Left cardiac atrium (tissue), 4 donors: Measurements from ENCODE around the gene PDK1. TPM values are rescaled to one million over a fixed set of nuclear protein-coding genes. Genes with fewer than 3 reads are reported as not detected.
A peak's percentile ranks its signal among the peaks of the same experiment; 100 is the strongest.
"Not testable (repeated sequence)": the region's sequence is repeated elsewhere in the genome, so short reads cannot be mapped to it uniquely, and the experiment has no call there.

Experiments used
- ATAC-seq, 2 donors: fragments of 200-7000 bp; cut with Tn5 transposase; one replicate each; pipeline ENCODE4 v1.9.1; 2020; ENCODE audit warnings: mild to moderate bottlenecking in 2 of 2, moderate library complexity in 2 of 2
- DNase-seq: peaks from one replicate; pipeline ENCODE4 v3.0.0-alpha.2; 2020
- intact Hi-C, 2 donors: fragments of 100-400 bp; cut with DNase I; formaldehyde crosslinking; loops; one replicate each; pipeline versions ENCODE4 v1.14.1 to v1.15.1; 2022 to 2023
- total RNA-seq, 2 donors: library from RNA; stranded (reverse); fragmentation: NEBNext Ultra II Directional; extraction: Animal tissue kit (Norgen Biotek cat#: 25700); gene quantifications; one replicate each; pipeline ENCODE4 v1.2.1, GENCODE V29; 2021
- donor health status: DM: no; HTN: yes; CAD: no.
- donor health status: DM: no; HTN: yes; CAD: no; lungs with severe emphysema.
- donor health status: DM: yes; HTN: yes; CAD: no.
- donor health status: Dilated cardiomyopathy.

The PDK1 gene
- total RNA-seq, 2 donors from 2014 or later, result 24.9 to 48.4 TPM

GRCh38 chr2:172587231-172587630, 31.3 kb downstream of the PDK1 start:
- ATAC-seq, intact Hi-C loops, DNase-seq: not testable (repeated sequence)

DNA sequence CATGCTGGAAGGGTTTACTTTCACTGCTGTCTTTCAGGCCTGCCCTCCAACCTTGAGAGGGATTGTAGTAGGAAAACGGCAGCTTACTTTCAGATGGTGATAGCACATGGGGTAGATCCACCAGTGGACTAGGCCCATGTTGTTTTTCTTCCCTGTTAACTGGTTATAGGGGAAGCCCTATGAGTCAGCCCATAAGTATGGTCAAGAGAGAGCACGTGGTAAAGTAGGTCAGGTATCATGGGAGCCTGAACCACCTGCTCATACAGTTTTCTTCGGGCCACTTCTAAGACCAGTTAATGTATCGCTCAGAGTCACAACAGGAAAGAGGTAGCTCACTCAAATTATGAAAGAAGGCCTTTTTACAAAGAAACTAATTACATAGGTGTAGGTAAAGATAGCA, 33.0 kb downstream of the PDK1 start:
- intact Hi-C loops, result no loop called here
- DNase-seq, result no peak
- ATAC-seq, result no peak

DNA sequence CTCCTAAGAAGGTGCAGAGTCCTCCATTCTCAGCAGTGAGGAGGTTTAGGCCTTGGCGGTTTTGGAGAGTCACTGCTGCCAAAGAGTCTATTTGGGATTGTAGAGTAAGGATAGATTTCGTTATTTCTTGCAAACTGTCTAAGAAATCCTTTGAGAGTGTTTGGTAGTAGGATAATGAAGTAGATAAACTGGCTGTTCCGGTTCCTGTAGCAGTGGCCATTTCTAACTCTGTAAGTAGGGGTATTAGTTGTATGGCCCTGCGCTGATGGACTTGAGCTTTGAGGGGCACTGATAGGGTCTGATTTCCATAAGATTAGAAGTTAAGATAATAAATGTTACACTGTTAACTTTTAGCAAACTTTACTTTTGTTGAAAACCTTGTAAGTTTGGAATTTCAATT, 35.5 kb downstream of the PDK1 start:
- DNase-seq, ATAC-seq: not testable (repeated sequence)
- intact Hi-C loops, result loop anchor here in 1 of 2 donors (10.0 kb wide), 2 partner anchors 83 to 123 kb away; no protein-coding TSS in a partner anchor

DNA sequence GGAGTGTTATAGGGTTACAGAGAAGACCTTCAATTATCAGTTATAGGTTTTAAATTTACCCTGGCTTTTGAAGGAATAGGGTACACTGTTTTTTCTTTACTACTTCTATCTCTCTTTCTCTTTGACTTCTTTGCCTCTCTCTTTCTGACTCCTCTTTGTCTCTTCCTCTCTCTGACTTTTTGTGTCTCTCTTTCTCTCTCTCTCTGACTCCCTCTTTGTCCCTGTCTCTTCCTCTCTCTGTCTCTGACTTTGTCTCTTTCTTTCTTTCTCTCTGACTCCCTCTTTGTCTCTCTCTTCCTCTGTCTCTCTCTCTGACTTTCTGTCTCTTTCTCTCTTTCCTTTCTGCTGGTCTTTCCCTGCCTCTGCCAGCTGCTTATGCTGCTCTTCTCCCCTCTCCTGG, 36.3 kb downstream of the PDK1 start:
- not testable (repeated sequence) for ATAC-seq, DNase-seq
- intact Hi-C loops, result loop anchor here in 1 of 2 donors (10.0 kb wide), 2 partner anchors 83 to 123 kb away; no protein-coding TSS in a partner anchor

- intact Hi-C loops, result loop anchor here in 1 of 2 donors (10.0 kb wide), 2 partner anchors 78 to 118 kb away; no protein-coding TSS in a partner anchor
Measured at GRCh38 chr2:172596776-172597175, 40.9 kb downstream of the PDK1 start.

GRCh38 chr2:172597176-172597842, 41.4 kb downstream of the PDK1 start:
- intact Hi-C loops, result loop anchor here in 1 of 2 donors (10.0 kb wide), 2 partner anchors 77 to 117 kb away; no protein-coding TSS in a partner anchor
- ATAC-seq (peak in 1 of 2 donors; percentile 41), DNase-seq (no peak)

More at GRCh38 chr2:172596776-172597175, 40.9 kb downstream of the PDK1 start:
- DNase-seq, result no peak
- no peak for ATAC-seq

- DNase-seq, result no peak
- intact Hi-C loops, result loop anchor here in 1 of 2 donors (10.0 kb wide), 2 partner anchors 75 to 115 kb away; no protein-coding TSS in a partner anchor
Measured at GRCh38 chr2:172599947-172600346, 44.1 kb downstream of the PDK1 start.

DNA sequence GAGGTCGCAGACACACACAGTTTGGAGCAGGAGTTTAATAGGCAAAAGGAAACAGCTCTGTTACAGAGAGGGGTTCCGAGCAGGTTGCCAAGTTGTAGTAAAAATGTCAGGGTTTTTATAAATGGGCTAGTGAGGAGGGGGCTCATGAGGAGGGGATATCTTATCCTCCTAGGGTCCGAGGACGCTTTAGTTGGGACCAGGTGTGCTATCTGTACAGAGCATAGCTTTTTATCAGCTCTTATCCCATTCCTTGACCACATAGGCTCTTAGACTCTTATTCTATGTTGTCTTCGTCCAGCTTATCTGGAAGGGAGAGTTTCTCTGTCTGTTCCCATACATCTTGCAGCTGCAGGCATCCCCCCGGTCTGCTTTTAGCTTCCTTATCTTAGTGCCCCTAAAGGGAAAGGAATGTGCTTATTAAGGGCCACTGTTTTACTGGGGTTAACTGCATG, 44.7 kb downstream of the PDK1 start:
- DNase-seq (no peak), ATAC-seq (no peak)
- intact Hi-C loops, result no loop called here

More at GRCh38 chr2:172599947-172600346, 44.1 kb downstream of the PDK1 start:
- ATAC-seq, result no peak

DNA sequence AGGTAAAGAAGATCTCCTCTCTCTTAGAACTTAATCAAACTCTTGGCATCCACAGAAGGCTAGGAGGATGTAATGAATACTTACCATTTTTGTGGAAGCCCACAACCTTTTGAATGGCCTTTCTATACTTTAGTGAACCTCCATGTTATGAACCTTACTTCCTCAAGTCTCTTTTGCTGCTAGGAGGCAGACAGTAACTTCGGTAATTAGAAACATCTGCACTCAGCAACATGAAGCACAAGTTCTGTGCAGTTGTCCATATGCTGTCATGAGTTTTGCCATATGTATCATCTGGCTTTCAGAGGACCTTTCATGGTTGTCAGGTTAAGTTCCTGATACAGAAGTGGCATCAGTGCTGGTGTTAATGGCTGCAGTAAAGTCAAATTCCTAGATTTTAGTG, 50.4 kb downstream of the PDK1 start:
- intact Hi-C loops, result no loop called here
- no peak for ATAC-seq
- DNase-seq, result no peak

DNA sequence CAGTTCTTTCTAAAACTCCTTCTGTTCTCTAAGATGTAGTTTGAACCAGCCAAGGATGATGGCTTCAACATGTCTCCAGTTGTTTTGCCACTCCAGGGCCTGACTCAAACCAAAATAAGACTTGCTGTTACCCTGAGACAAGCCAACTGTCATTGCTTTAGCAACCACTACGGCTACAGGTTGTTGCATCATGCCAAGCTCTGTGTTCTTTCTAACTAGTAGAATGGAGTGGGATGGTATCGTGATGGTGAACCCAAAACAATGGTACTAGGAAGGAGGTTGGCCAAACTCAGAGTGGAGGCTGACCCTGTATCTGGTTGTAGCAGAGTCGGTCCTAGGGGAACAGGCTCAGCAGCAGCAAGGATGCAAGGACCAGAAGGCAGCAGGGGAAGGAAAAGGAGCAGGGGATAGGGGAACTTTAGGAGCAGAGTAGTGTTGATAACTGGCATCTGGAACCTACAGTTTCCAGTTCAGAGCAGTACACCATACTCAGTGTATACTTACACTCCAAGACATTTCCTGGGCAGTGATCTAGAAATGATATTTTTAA, 51.6 kb downstream of the PDK1 start:
- no peak for DNase-seq
- no peak for ATAC-seq
- intact Hi-C loops, result no loop called here

GRCh38 chr2:172609488-172609887, 53.6 kb downstream of the PDK1 start:
- intact Hi-C loops, result no loop called here
- no peak for DNase-seq
- ATAC-seq, result no peak

GRCh38 chr2:172612051-172612450, 56.2 kb downstream of the PDK1 start:
- intact Hi-C loops, result no loop called here
- no peak for ATAC-seq
- DNase-seq, result no peak

- no peak for DNase-seq
- intact Hi-C loops, result no loop called here
- no peak for ATAC-seq
Measured at GRCh38 chr2:172613040-172613439, 57.1 kb downstream of the PDK1 start.

DNA sequence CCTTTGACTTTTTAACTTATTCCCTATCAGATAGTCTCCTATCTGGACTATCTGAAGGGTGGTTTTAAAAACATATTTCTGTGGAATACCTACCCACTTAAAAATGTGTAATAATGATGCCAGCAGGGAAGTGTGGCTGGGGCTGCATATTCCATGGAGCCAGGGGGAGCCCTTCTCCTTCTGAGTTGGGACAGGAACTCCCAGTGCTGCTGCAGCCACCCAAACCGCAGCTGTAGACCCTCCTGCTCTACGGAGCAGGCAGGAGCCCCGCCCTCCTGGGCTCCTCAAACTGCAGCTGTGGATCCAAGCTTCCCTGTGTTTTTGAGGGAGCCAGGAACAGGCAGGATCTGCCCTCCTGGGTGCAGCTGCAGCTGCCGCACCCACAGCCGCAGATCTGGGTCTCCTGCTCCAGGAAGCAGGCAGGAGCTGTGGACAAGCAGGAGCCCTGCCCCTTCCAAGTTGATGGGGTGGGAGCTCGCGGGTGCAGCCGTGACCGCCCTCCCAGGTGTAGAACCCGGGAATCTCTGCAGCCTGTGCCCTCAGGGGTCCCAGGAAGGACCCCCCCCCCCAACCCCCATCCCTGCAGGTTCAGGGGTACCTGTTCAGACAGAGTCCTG, 57.8 kb downstream of the PDK1 start:
- no peak for ATAC-seq

DNA sequence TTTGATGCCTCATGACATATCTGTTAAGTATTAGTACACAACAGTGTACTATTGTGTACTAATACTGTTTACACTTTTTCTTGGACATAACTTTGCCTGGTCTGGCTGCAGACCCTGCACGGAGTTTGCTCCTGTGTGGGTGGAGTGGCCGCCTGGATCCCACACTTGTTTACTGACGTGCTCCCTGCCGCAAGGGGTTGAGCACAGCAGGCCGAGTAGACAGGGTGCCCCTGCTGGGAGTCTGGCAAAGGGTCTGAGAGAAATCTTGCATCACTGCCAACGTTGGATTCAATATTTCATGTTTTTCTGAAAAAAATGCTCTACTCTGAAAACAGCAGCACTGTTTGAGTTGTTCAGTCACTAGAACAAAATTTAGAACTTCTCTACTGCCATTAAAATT, 59.0 kb downstream of the PDK1 start:
- intact Hi-C loops, result no loop called here
- ATAC-seq, result peak in 1 of 2 donors; percentile 31
- DNase-seq, result no peak

More for the DNA sequence above, 57.8 kb downstream of the PDK1 start:
- intact Hi-C loops, result no loop called here
- DNase-seq, result no peak

DNA sequence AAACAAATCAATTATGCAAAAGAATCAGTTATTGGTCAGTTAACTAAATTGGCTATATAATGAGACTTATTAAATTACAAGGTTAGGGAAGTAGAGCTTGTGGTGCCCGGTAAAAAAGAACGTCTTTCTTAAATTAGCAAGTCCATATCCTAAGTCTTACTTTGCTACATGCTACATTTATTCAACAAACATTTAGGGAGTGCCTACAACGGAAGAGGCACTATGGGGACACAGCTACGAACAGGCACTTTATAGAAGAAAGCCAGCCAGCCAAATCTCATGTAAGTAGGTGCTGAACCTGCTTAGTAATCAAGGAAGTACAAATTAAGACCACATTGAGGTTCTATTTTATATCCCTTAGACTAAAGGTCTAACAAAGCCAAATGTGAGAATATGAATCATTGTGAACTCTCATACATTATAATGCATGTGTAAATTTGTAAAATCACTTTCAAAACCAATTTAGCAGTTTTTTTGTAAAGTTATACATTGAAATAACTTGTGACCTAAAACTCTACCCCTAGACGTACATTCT, 59.9 kb downstream of the PDK1 start:
- ATAC-seq (no peak), DNase-seq (no peak)
- intact Hi-C loops, result no loop called here

GRCh38 chr2:172617115-172617514, 61.2 kb downstream of the PDK1 start:
- ATAC-seq (no peak), DNase-seq (no peak)
- intact Hi-C loops, result no loop called here

- intact Hi-C loops, result no loop called here
Measured at GRCh38 chr2:172623249-172623965, 67.5 kb downstream of the PDK1 start.

DNA sequence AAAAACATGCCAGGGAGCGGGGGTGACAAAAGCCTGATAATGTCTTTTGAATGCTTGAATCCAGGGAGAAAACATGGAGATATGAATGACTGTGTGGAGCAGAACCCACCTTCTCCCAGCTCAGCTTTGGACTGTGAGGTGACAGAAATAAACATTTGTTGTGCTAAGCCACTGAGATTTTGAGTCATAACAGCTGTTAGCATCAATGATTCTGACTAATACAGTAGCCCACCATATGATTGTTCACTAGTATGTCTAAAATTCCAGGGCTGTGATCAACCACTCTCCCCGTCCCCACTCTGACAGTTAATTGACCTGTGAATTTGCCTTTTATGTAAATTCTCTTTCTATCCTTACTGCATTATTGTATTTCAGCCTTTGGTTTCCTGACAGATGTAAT, 69.1 kb downstream of the PDK1 start:
- DNase-seq (no peak), ATAC-seq (no peak)
- intact Hi-C loops, result no loop called here

More at GRCh38 chr2:172623249-172623965, 67.5 kb downstream of the PDK1 start:
- ATAC-seq, result peak in 1 of 2 donors; percentile 69
- DNase-seq, result no peak
